C4-2B (cell line): ENCODE measurements around the gene CAMK2A.

Experiments
- CTCF ChIP-seq: fragments of 450-650 bp; conservative IDR thresholded peaks from 2 replicates; pipeline ENCODE4 v1.5.1; 2017; ENCODE audit warnings: mild to moderate bottlenecking
- ZFX ChIP-seq: fragments of 450-650 bp; IDR thresholded peaks from 2 replicates; pipeline ENCODE4 v1.6.1; 2017

GRCh38 chr5:150278916-150279315 lies 10.7 kb downstream of the CAMK2A start:
- TF ChIP-seq CTCF (no peak), ZFX (no peak)
